Esophagus muscularis mucosa (tissue), 4 donors: ENCODE measurements around the gene LRRC53. TPM values are rescaled to one million over a fixed set of nuclear protein-coding genes. Genes with fewer than 3 reads are reported as not detected.

Source experiments
- DNase-seq: peaks from one replicate; pipeline ENCODE4 v3.0.0-alpha.2; 2017; ENCODE audit errors: extremely low spot score
- H3K27ac ChIP-seq, 4 donors: fragments of 200-600 bp; sonication (generic); replicated peaks in 1 of 4; 1 replicate in 3 of 4; 2 replicates in 1 of 4; pipeline ENCODE4 v1.5.1; 2016 to 2019; ENCODE audit warnings: mild to moderate bottlenecking in 1 of 4
- H3K27me3 ChIP-seq, 4 donors: fragments of 200-600 bp; sonication (generic); one replicate each; pipeline versions ENCODE4 v1.5.1 to v1.6.0; 2016 to 2019
- H3K36me3 ChIP-seq, 4 donors: fragments of 200-600 bp; sonication (generic); one replicate each; pipeline ENCODE4 v1.5.1; 2016 to 2019
- H3K4me1 ChIP-seq, 4 donors: fragments of 200-600 bp; sonication (generic); one replicate each; pipeline ENCODE4 v1.5.1; 2016 to 2019
- H3K4me3 ChIP-seq, 4 donors: fragments of 200-600 bp; sonication (generic); 1 replicate in 2 of 4; 2 replicates in 2 of 4; pipeline ENCODE4 v1.5.1; 2016 to 2019; ENCODE audit warnings: mild to moderate bottlenecking in 4 of 4, moderate library complexity in 1 of 4
- H3K9me3 ChIP-seq, 4 donors: fragments of 200-600 bp; sonication (generic); 1 replicate in 3 of 4; 2 replicates in 1 of 4; pipeline ENCODE4 v1.5.1; 2016 to 2019
- CTCF ChIP-seq, 3 experiments: fragments of 200-600 bp in 2 of 3; fragments of 450-650 bp in 1 of 3; sonication (generic) in 2 of 3; IDR thresholded peaks; one replicate each; pipeline ENCODE4 v1.5.1; 2017 to 2019; ENCODE audit warnings: antibody characterized with exemption in 3 of 3, mild to moderate bottlenecking in 2 of 3, moderate library complexity in 1 of 3
- EP300 ChIP-seq: sonication (generic); formaldehyde crosslinking; IDR thresholded peaks from one replicate; pipeline ENCODE4 v1.6.1; 2017; ENCODE audit warnings: antibody characterized with exemption
- POLR2A ChIP-seq: fragments of 450-650 bp; IDR thresholded peaks from one replicate; pipeline ENCODE4 v1.6.1; 2017; ENCODE audit warnings: antibody characterized with exemption, moderate library complexity, mild to moderate bottlenecking, low read depth
- POLR2AphosphoS5 ChIP-seq, 2 donors: sonication (generic); formaldehyde crosslinking; IDR thresholded peaks; one replicate each; pipeline ENCODE4 v1.6.1; 2017; ENCODE audit warnings: antibody characterized with exemption in 2 of 2
- WGBS: methylation state at CpG from one replicate; pipeline ENCODE4 v1.1.5; 2018; 5-methylcytosine and 5-hydroxymethylcytosine counted together
- intact Hi-C: fragments of 100-400 bp; cut with DNase I; formaldehyde crosslinking; loops from one replicate; pipeline ENCODE4 v1.15.1; 2023
- total RNA-seq, 4 donors: library from RNA; depleted of rRNA; stranded (reverse); fragments of >200 nt; gene quantifications; one replicate each; pipeline versions ENCODE4 v1.1.0 to v1.2.1, GENCODE V29; 2016

LRRC53 gene
- under 1 TPM in 1 of 4 donors, not detected in 3; under 0.01 TPM for total RNA-seq

GRCh38 chr1:74512170-74512915, at the start of gene LRRC53:
TSS of gene LRRC53 (minus strand) at chr1:74512611. CDS start at chr1:74483349, 29,262 bp downstream.
- Histone ChIP-seq H3K4me1 (no peaks in the 10 kb centered on the region), H3K9me3 (no peaks in the 10 kb centered on the region), H3K36me3 (no peaks in the 10 kb centered on the region), H3K27ac (no peak within 1 kb of the TSS), H3K4me3 (no peak within 1 kb of the TSS), H3K27me3 (no peaks in the 10 kb centered on the region)
- WGBS: 43% methylated on average over 2 of the region's 2 CpGs
- DNase-seq: no peak
- intact Hi-C loops: no loop called here
- TF ChIP-seq CTCF (IDR thresholded peaks at IDR 0.05) (no peak), EP300 (no peak), POLR2AphosphoS5 (IDR thresholded peaks at IDR 0.05) (no peak), POLR2A (no peak)

GRCh38 chr1:74549932-74550331, 37.5 kb upstream of the LRRC53 start:
- 85% methylated on average over 2 of the region's 2 CpGs for WGBS
- Histone ChIP-seq H3K4me1 (no peaks in the 10 kb centered on the region), H3K4me3 (no peak overlapping the region), H3K27me3 (no peaks in the 10 kb centered on the region), H3K27ac (no peak overlapping the region), H3K36me3 (no peaks in the 10 kb centered on the region), H3K9me3 (no peaks in the 10 kb centered on the region)
- no peak for DNase-seq
- TF ChIP-seq EP300: no peak
- TF ChIP-seq POLR2AphosphoS5 (IDR thresholded peaks at IDR 0.05): no peak
- intact Hi-C loops: no loop called here

- no peak for DNase-seq
- no peaks in the 10 kb centered on the region for H3K4me1 ChIP-seq
- no peaks in the 10 kb centered on the region for H3K9me3 ChIP-seq
- no peak for TF ChIP-seq CTCF (IDR thresholded peaks at IDR 0.05)
- no peak for TF ChIP-seq POLR2AphosphoS5 (IDR thresholded peaks at IDR 0.05)
- TF ChIP-seq POLR2A: no peak
- no peak for TF ChIP-seq EP300
- peaks cover 0 to 6% (median 0%) of the 10 kb centered on the region in 4 donors for H3K36me3 ChIP-seq
- no peak overlapping the region for H3K4me3 ChIP-seq
- intact Hi-C loops: no loop called here
- H3K27me3 ChIP-seq: no peaks in the 10 kb centered on the region
- H3K27ac ChIP-seq: no peak overlapping the region
- WGBS: 78% methylated on average over 4 of the region's 4 CpGs
Observed at GRCh38 chr1:74548961-74549750, 36.7 kb upstream of the LRRC53 start.

GRCh38 chr1:74545821-74546220, 33.4 kb upstream of the LRRC53 start:
- no peak for DNase-seq
- H3K9me3 ChIP-seq: no peaks in the 10 kb centered on the region
- no peak overlapping the region for H3K4me3 ChIP-seq
- H3K36me3 ChIP-seq: peaks cover 0 to 11% (median 0%) of the 10 kb centered on the region in 4 donors
- no peaks in the 10 kb centered on the region for H3K27me3 ChIP-seq
- H3K27ac ChIP-seq: no peak overlapping the region
- WGBS: 95% methylated on average over 2 of the region's 2 CpGs
- TF ChIP-seq POLR2AphosphoS5 (IDR thresholded peaks at IDR 0.05) (no peak), POLR2A (no peak), CTCF (IDR thresholded peaks at IDR 0.05) (no peak), EP300 (no peak)
- no peaks in the 10 kb centered on the region for H3K4me1 ChIP-seq
- intact Hi-C loops: no loop called here

GRCh38 chr1:74534241-74534640, 21.8 kb upstream of the LRRC53 start:
- no peak for DNase-seq
- no peaks in the 10 kb centered on the region for H3K4me1 ChIP-seq
- intact Hi-C loops: no loop called here
- no peaks in the 10 kb centered on the region for H3K36me3 ChIP-seq
- no peak overlapping the region for H3K27ac ChIP-seq
- 81% methylated on average over 3 of the region's 3 CpGs for WGBS
- no peaks in the 10 kb centered on the region for H3K27me3 ChIP-seq
- TF ChIP-seq POLR2AphosphoS5 (IDR thresholded peaks at IDR 0.05) (no peak), EP300 (no peak), CTCF (IDR thresholded peaks at IDR 0.05) (no peak), POLR2A (no peak)
- H3K4me3 ChIP-seq: no peak overlapping the region
- H3K9me3 ChIP-seq: no peaks in the 10 kb centered on the region
